ENCODE data around the gene LYRM9.

LYRM9 gene

GRCh38 chr17:27860971-27861664 is 32.0 kb downstream of the LYRM9 start:
- intact Hi-C loops (cut with DNase I; ENCODE audit: low total_unique reads): no loop called here
- H3K36me3 ChIP-seq: no peaks in the 10 kb centered on the region
- no peaks in the 10 kb centered on the region for H3K27me3 ChIP-seq
- H3K4me1 ChIP-seq: no peaks in the 10 kb centered on the region
- H3K27ac ChIP-seq: no peak overlapping the region
- no peaks in the 10 kb centered on the region for H3K9me3 ChIP-seq
- H3K4me3 ChIP-seq: no peak overlapping the region
- TF ChIP-seq CTCF (IDR thresholded peaks at IDR 0.05): no peak
- no peak for DNase-seq

GRCh38 chr17:27858621-27859305 is 34.4 kb downstream of the LYRM9 start:
- DNase-seq: no peak
- H3K9me3 ChIP-seq: no peaks in the 10 kb centered on the region
- H3K27me3 ChIP-seq: no peaks in the 10 kb centered on the region
- no peaks in the 10 kb centered on the region for H3K36me3 ChIP-seq
- no peak for TF ChIP-seq CTCF (IDR thresholded peaks at IDR 0.05)
- H3K4me3 ChIP-seq: no peak overlapping the region
- no peaks in the 10 kb centered on the region for H3K4me1 ChIP-seq
- intact Hi-C loops (cut with DNase I; ENCODE audit: low total_unique reads): no loop called here
- H3K27ac ChIP-seq: no peak overlapping the region

GRCh38 chr17:27856676-27857432 is 36.3 kb downstream of the LYRM9 start:
- intact Hi-C loops (cut with DNase I; ENCODE audit: low total_unique reads): no loop called here
- TF ChIP-seq CTCF (IDR thresholded peaks at IDR 0.05): no peak
- no peaks in the 10 kb centered on the region for H3K36me3 ChIP-seq
- no peaks in the 10 kb centered on the region for H3K27me3 ChIP-seq
- H3K9me3 ChIP-seq: no peaks in the 10 kb centered on the region
- DNase-seq: no peak
- H3K27ac ChIP-seq: no peak overlapping the region
- H3K4me1 ChIP-seq: no peaks in the 10 kb centered on the region
- H3K4me3 ChIP-seq: no peak overlapping the region

GRCh38 chr17:27855454-27855853 is 37.7 kb downstream of the LYRM9 start:
- no peak for DNase-seq

GRCh38 chr17:27854163-27854562 is 39.0 kb downstream of the LYRM9 start:
- Histone ChIP-seq H3K9me3 (no peaks in the 10 kb centered on the region), H3K4me3 (no peak overlapping the region), H3K36me3 (no peaks in the 10 kb centered on the region), H3K27me3 (no peaks in the 10 kb centered on the region), H3K27ac (no peak overlapping the region), H3K4me1 (no peaks in the 10 kb centered on the region)
- TF ChIP-seq CTCF (IDR thresholded peaks at IDR 0.05): no peak
- intact Hi-C loops (cut with DNase I; ENCODE audit: low total_unique reads): no loop called here
- no peak for DNase-seq

More at GRCh38 chr17:27855454-27855853, 37.7 kb downstream of the LYRM9 start:
- H3K36me3 ChIP-seq: no peaks in the 10 kb centered on the region
- intact Hi-C loops (cut with DNase I; ENCODE audit: low total_unique reads): no loop called here
- no peak for TF ChIP-seq CTCF (IDR thresholded peaks at IDR 0.05)
- no peaks in the 10 kb centered on the region for H3K9me3 ChIP-seq
- no peak overlapping the region for H3K4me3 ChIP-seq
- no peaks in the 10 kb centered on the region for H3K27me3 ChIP-seq
- H3K27ac ChIP-seq: no peak overlapping the region
- H3K4me1 ChIP-seq: no peaks in the 10 kb centered on the region
